Measurements from ENCODE around the gene GSK3A.

- TF ChIP-seq FOS (IDR thresholded peaks at IDR 0.05; ENCODE audit: low read depth, low read length) (no peak), CTCF (conservative IDR thresholded peaks at IDR 0.05; ENCODE audit: low read depth, low read length) (no peak), POLR2A (IDR thresholded peaks at IDR 0.05; ENCODE audit: low read depth, low read length) (no peak), MXI1 (IDR thresholded peaks at IDR 0.05; ENCODE audit: borderline replicate concordance, low read depth, low read length) (no peak), RCOR1 (IDR thresholded peaks at IDR 0.05; ENCODE audit: insufficient replicate concordance, low read length) (no peak), MAZ (IDR thresholded peaks at IDR 0.05; ENCODE audit: borderline replicate concordance, low read depth, low read length) (no peak), CHD1 (IDR thresholded peaks at IDR 0.05; ENCODE audit: low read depth, low read length) (no peak), RAD21 (IDR thresholded peaks at IDR 0.05; ENCODE audit: low read length) (no peak)
Observed at GRCh38 chr19:42250183-42250665, 7.8 kb upstream of the GSK3A start.

Data from IMR-90 (cell line).